ENCODE data around the gene THOP1.

The THOP1 gene

GRCh38 chr19:2804156-2805004 is 19.1 kb downstream of the THOP1 start:
- DNase-seq (ENCODE audit: low read depth in 1 of 2, low spot score in 1 of 2): no peak
- Histone ChIP-seq H3K4me3 (replicated peaks; ENCODE audit: insufficient read depth, low read length) (no peak overlapping the region), H3K27ac (replicated peaks) (no peak overlapping the region), H3K27me3 (ENCODE audit: insufficient read depth, poor library complexity, severe bottlenecking) (no peaks in the 10 kb centered on the region)
- no peak for TF ChIP-seq GABPA (IDR thresholded peaks at IDR 0.05; ENCODE audit: low read depth)
- no peak for TF ChIP-seq CTCF (IDR thresholded peaks at IDR 0.05; ENCODE audit: insufficient read depth, low read length)
- TF ChIP-seq SPI1 (IDR thresholded peaks at IDR 0.05; ENCODE audit: borderline replicate concordance, low read depth): no peak
- no peak for TF ChIP-seq REST (IDR thresholded peaks at IDR 0.05; ENCODE audit: insufficient replicate concordance, low read depth)
- TF ChIP-seq POLR2AphosphoS5 (IDR thresholded peaks at IDR 0.05; ENCODE audit: low read depth): no peak

- TF ChIP-seq POLR2AphosphoS5 (IDR thresholded peaks at IDR 0.05; ENCODE audit: low read depth): no peak
- TF ChIP-seq CTCF (IDR thresholded peaks at IDR 0.05; ENCODE audit: insufficient read depth, low read length): no peak
- no peak for TF ChIP-seq SPI1 (IDR thresholded peaks at IDR 0.05; ENCODE audit: borderline replicate concordance, low read depth)
- no peak for TF ChIP-seq REST (IDR thresholded peaks at IDR 0.05; ENCODE audit: insufficient replicate concordance, low read depth)
- no peak for TF ChIP-seq GABPA (IDR thresholded peaks at IDR 0.05; ENCODE audit: low read depth)
- H3K27ac ChIP-seq (replicated peaks): no peak overlapping the region
- no peak overlapping the region for H3K4me3 ChIP-seq (replicated peaks; ENCODE audit: insufficient read depth, low read length)
- no peak for DNase-seq (ENCODE audit: low read depth in 1 of 2, low spot score in 1 of 2)
- H3K27me3 ChIP-seq (ENCODE audit: insufficient read depth, poor library complexity, severe bottlenecking): no peaks in the 10 kb centered on the region
These were observed 20.1 kb downstream of the THOP1 start for GRCh38 chr19:2805261-2805900.

- TF ChIP-seq POLR2AphosphoS5 (IDR thresholded peaks at IDR 0.05; ENCODE audit: low read depth) (no peak), GABPA (IDR thresholded peaks at IDR 0.05; ENCODE audit: low read depth) (no peak), REST (IDR thresholded peaks at IDR 0.05; ENCODE audit: insufficient replicate concordance, low read depth) (no peak), SPI1 (IDR thresholded peaks at IDR 0.05; ENCODE audit: borderline replicate concordance, low read depth) (no peak), CTCF (IDR thresholded peaks at IDR 0.05; ENCODE audit: insufficient read depth, low read length) (no peak)
- H3K27ac ChIP-seq (replicated peaks): no peak overlapping the region
- DNase-seq (ENCODE audit: low read depth in 1 of 2, low spot score in 1 of 2): no peak
- H3K27me3 ChIP-seq (ENCODE audit: insufficient read depth, poor library complexity, severe bottlenecking): no peaks in the 10 kb centered on the region
- H3K4me3 ChIP-seq (replicated peaks; ENCODE audit: insufficient read depth, low read length): no peak overlapping the region
These were observed 20.8 kb downstream of the THOP1 start for GRCh38 chr19:2805991-2806649.

Measured in HL-60 (cell line).